22Rv1 (cell line): ENCODE results near the gene GAK.
A peak's percentile ranks its signal among the peaks of the same experiment; 100 is the strongest.

Source experiments
- ZFX ChIP-seq: fragments of 450-650 bp; IDR thresholded peaks from 2 replicates; pipeline ENCODE4 v1.6.1; 2017; ENCODE audit warnings: antibody characterized with exemption, borderline replicate concordance
- TF ChIP-seq, protein P1 (sequence below): fragments of 450-650 bp; IDR thresholded peaks from 2 replicates; pipeline ENCODE4 v1.5.1; 2017; ENCODE audit warnings: mild to moderate bottlenecking

DNA sequence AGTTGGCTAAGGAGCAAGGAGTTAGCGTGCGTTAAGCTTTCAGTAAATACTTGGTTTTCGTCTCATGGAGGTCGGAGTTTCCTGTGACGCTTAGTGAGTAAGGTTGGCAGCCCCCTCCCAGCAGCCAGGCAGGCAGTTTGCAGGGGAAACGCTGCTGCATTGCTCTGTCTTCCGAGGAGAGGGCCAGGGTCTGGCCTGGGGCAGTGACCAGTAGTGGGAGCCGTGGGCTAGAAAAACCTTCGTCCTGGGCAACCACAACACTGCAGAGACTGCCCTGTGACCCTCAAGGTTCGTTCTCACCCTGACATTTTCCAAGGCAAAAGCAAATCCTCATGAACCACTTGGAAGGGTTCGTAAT, 576 bp upstream of the GAK start:
- TF ChIP-seq, protein P1, sequence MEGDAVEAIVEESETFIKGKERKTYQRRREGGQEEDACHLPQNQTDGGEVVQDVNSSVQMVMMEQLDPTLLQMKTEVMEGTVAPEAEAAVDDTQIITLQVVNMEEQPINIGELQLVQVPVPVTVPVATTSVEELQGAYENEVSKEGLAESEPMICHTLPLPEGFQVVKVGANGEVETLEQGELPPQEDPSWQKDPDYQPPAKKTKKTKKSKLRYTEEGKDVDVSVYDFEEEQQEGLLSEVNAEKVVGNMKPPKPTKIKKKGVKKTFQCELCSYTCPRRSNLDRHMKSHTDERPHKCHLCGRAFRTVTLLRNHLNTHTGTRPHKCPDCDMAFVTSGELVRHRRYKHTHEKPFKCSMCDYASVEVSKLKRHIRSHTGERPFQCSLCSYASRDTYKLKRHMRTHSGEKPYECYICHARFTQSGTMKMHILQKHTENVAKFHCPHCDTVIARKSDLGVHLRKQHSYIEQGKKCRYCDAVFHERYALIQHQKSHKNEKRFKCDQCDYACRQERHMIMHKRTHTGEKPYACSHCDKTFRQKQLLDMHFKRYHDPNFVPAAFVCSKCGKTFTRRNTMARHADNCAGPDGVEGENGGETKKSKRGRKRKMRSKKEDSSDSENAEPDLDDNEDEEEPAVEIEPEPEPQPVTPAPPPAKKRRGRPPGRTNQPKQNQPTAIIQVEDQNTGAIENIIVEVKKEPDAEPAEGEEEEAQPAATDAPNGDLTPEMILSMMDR: peak; percentile 18; the same call in 1 of the 2 replicates
- TF ChIP-seq ZFX: no peak
